Measurements from ENCODE around the gene LCN6.
"Not testable (repeated sequence)": the region's sequence is repeated elsewhere in the genome, so short reads cannot be mapped to it uniquely, and the experiment has no call there.

Gene LCN6, protein sequence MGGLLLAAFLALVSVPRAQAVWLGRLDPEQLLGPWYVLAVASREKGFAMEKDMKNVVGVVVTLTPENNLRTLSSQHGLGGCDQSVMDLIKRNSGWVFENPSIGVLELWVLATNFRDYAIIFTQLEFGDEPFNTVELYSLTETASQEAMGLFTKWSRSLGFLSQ

DNA sequence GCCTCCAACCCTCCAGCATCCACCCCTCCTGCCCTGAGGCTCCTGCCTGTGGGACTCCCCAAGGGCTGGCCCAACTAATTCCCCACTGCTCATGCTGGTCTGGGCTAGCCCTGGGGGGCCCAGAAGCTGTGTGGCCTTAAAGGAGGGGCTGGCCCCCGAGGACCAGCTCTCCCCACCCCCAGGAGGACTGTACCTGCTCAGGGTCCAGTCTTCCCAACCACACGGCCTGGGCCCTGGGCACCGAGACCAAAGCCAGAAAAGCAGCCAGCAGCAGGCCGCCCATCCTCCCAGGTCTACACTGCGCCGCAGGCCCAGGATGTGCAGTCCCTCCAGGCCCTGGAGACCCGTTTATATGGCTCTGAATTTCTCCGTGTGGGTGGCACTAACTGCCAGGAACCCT lies at the start of gene LCN6:
Gene LCN6, minus strand, starts transcription at position 325 of the 400 bp plus-strand sequence. Its CDS starts 42 bp downstream, at position 283.
- no peak for DNase-seq

DNA sequence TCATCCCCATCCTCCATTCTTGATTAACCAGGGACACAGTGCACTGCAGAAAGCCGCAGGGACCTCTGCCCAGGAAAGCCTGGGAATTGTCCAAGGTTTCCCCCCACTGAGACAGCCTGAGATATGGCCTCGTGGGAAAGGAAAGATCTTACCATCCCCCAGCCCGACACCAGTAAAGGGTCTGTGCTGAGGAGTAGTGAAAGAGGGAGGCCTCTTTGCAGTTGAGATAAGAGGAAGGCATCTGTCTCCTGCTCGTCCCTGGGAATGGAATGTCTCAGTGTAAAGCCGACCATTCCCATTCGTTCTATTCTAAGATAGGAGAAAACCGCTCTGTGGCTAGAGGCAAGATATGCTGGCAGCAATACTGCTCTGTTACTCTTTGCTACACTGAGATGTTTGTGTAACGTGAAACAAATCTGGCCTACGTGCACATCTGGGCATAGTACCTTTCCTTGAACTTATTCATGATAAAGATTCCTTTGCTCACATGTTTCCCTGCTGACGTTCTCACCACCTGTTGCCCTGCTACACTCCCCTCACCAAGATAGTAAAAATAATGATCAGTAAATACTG lies 48.5 kb upstream of the LCN6 start:
- DNase-seq, result not testable (repeated sequence)

DNA sequence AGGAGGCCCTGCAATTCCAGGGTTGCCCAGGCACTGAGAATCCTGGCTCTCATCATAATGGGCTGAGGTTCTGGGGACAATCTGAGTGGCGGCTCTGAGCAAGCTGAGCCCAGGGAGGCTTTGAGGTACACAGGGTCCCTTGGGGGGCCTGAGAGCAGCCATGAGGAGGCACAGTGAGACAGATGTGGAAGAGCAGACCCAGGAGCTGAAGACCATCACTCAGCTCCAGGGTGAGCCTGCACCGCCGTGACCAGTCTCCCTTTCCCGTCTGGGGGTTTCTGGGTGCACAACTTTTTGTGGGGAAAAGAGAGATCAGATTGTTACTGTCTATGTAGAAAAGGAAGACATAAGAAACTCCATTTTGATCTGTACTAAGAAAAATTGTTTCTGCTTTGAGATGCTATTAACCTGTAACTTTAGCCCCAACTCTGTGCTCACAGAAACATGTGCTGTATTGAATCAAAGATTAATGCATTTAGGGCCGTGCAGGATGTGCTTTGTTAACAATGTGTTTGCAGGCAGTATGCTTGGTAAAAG lies 48.0 kb upstream of the LCN6 start, which contains the start of gene CCDC183:
Gene CCDC183, plus strand, starts transcription at position 101 of the 537 bp plus-strand sequence. Its CDS starts 60 bp downstream, at position 161.
- DNase-seq, result no peak

DNA sequence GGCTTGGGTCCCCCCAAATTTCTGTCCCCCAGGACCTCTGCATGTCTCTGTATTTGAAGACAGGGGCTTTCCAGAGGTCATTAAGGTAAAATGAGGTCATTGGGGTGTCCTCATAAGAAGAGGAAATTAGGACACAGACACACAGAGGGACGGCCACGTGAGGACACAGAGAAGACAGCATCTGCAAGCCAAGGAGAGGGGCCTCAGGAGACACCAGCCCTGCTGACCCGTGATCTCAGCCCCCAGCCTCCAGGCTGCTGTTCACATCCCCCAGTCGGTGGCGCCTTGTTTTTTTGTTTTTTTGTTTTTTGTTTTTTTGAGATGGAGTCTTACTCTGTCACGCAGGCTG lies 46.6 kb upstream of the LCN6 start:
- DNase-seq, result no peak

DNA sequence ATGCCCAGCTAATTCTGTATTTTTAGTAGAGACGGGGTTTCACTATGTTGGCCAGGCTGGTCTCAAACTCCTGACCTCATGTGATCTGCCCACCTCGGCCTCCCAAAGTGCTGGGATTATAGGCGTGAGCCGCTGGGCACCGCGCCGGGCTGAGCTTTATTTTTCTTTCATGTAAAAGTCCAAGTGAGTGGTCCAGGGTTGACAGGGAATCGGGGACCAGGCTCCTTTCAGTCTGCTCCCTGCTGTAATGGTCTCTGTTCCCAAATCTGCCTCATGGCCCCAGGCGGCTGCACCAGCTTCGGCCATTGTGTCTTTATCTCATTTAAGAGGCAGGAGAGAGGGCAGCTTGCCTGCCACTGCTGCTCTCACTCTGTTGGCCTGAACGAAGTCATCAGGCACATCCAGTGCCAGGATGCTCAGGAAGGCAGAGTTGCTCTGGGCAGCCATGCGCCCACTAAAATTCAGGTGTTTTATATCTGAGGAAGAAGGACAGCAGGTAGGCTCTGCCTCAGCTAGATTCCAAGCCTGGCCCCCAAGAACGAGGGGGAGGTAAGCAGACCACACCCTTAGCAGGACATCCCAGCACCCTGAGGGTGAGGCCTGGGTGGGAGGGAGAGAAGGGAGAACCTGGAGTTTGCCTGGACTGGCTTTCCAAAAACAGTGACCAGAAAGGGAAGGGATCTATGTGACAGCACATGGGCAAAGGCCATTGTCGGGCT lies 46.1 kb upstream of the LCN6 start:
- no peak for DNase-seq

DNA sequence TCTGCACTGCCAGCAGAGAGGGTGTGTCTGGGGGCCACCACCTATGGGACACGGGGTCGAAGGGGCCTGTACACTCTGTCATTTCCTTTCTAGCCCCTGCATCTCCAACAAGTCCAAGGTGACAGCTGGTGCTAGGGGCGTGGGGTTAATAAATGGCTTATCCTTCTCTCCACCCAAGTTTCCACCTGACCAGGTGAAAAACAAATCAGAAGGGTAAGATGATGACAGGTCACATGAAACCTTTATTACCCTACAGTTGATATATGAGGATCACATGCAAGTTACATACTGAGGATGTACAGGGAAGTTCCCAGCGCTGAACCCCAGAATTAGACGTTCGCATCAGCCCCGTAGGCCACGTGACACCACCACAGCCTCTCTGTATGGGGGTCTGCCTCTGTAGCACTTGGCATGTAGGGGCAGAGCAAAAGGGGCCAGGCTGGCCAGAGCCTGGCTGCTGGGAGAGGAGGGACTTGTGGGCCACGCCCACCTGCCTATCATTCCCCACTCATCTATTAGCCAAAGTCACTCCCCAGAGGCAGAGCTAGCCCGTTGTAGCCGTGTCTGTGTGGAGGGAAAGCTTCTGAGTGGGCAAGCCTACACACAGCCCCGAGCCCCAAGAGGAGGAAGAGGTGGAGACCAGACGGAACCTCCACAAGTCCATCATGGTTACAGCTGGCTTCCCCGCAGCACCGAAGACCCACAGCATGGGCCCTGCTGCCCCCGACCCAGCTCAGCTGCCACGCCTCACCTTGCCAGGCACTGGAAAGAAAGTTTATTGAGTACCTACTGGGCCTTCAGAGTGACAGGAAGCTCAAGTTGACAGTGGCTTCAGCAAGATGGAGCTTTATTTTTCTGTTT lies 45.0 kb upstream of the LCN6 start:
- peak; percentile 17 for DNase-seq

DNA sequence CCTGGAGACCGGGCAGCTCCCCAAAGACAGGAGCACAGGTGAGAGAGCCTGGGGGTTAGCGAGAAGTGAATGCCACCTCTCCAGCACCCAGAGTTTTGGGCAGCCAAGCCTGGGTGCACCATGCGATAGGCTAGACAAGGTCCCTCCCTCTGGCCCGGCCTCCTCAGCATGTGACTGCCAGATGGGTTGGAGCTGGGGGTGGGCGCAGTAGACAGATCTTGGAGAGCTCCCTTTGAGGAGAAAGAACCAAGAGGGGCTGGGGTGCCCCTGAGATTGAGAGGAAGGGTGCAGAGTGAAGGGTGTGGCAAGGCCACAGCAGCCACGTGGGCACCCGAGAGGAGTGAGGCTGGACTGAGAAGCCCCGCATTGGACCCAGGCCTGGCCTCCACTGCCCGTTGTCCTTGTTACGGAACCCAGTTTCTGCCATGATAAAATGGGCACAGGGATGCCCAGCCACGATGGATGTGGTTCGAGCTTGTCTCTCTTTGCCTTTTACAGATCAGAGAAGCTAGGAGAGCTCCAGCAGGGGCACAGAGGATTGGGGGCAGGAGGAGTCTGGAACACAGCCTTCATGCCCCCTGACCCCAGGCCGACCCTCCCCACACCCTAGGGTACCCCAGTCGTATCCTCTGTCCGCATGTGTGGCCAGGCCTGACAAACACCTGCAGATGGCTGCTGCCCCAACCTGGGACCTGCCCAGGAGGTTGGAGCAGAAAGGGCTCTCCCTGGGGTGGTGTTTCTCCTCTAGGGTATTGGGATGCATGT lies 44.2 kb upstream of the LCN6 start:
- no peak for DNase-seq

DNA sequence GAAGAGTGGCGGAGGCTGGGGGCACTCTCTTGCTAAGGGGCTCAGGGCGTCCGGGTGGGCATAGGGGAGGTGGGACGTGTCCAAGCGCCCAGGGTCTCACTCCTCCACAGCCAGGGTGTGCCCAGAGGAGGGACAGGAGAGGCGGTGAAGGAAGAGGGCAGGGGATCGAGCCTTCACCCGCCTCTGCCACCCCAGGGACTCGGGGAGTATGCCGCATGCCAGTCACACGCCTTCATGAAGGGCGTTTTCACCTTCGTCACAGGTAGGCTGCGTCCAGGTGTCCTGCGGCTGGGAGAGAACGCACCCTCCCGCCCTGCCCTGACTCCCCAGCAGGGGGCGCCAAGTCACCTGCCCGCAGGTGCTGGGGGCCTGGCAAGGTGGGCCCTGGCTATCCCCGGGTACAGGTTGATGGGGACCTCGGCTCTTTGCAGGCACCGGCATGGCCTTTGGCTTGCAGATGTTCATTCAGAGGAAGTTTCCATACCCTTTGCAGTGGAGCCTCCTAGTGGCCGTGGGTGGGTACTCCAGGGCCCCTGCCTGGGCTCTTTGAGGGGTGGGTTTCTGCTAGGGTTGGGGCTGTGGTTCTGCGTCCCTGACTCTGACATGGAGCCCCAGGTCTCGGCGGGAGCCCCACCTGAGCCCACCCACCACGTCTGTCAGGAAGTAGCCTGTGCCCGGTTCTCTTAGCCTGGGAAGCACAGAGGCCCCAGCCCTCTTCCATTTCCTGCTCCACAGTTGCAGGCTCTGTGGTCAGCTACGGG lies 43.4 kb upstream of the LCN6 start:
- DNase-seq, result peak; percentile 60

DNA sequence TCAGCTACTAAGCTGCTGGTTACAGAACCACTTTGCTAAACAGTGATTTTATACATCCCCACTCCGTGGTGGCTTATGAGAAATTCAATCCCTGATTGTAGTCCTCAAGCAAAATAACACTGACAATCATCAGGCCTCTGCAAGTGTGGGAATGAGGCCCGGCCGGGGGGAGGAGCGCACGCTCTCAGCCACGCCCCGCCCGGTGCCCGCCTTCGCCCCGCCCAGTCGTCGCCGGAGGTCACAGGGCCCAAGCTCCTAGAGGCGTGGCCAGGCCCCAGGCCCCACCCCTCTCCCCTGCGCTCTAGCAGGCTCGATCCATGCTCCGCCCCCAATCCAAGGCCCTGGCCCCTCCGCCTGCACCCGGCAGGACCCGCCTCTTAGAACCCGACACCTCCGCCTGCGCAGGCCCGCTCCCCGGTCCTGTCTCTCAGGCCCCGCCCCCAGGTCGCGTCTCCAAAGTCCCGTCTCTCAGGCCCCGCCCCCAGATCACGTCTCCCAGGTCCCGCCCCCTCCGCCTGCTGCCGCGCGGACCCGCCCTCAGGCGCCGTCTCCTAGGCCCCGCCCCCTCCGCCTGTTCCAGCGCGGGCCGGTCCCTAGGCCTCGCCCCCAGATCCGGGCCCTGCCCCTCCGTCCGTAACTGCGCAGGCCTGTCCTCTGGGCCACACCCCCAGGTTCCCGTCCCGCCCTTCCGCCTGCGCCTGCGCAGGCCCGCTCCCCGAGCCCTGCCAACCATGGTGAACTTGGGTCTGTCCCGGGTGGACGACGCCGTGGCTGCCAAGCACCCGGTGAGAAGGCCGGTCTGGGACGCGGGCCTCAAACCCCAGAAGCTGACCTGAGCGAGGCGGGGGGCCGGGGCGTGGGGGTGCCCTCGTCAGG lies 42.6 kb upstream of the LCN6 start, which contains the start of gene TMEM141:
Gene TMEM141, plus strand, starts transcription at position 705 of the 876 bp plus-strand sequence. Its CDS starts 27 bp downstream, at position 732.
- peak; percentile 100 for DNase-seq

DNA sequence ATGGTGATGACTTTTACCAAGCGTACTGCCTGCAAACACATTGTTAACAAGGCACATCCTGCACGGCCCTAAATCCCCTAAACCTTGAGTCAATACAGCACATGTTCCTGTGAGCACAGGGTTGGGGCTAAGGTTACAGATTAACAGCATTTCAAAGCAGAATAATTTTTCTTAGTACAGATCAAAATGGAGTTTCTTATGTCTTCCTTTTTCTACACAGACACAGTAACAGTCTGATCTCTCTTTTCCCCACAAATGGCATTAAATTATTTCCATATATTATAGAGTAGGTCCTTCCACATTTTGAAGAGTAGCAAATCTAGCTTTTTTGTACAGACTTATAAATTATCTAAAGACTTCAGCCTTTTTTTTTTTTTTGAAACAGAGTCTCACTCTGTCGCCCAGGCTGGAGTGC lies 41.2 kb upstream of the LCN6 start:
- DNase-seq, result no peak

DNA sequence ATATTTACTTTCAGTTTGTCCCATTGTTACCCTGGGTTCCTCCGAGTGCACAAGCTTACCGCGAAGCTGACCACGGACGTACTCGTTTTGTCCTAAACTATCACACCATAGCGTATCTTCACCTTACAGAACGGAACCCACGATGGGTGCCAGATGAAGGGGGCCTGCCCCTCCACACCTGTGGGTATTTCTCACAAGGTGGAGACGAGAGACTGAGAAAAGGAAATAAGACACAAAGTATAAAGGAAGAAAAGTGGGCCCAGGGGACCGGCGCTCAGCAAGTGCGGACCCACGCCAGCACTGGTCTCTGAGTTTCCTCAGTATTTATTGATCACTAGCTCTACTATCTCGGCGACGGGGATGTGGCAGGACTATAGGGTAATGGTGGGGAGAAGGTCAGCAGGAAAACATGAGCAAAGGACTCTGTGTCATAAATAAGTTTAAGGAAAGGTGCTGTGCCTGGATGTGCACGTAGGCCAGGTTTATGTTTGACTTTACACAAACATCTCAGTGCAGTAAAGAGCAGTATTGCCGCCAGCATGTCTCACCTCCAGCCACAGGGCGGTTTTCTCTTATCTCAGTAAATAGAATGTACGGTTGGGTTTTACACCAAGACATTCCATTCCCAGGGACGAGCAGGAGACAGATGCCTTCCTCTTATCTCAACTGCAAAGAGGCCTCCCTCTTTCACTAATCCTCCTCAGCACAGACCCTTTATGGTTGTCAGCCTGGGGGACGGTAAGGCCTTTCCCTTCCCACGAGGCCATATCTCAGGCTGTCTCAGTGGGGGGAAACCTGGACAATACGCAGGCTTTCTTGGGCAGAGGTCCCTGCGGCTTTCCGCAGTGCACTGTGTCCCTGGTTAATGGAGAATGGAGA lies 40.6 kb upstream of the LCN6 start:
- DNase-seq, result not testable (repeated sequence)

DNA sequence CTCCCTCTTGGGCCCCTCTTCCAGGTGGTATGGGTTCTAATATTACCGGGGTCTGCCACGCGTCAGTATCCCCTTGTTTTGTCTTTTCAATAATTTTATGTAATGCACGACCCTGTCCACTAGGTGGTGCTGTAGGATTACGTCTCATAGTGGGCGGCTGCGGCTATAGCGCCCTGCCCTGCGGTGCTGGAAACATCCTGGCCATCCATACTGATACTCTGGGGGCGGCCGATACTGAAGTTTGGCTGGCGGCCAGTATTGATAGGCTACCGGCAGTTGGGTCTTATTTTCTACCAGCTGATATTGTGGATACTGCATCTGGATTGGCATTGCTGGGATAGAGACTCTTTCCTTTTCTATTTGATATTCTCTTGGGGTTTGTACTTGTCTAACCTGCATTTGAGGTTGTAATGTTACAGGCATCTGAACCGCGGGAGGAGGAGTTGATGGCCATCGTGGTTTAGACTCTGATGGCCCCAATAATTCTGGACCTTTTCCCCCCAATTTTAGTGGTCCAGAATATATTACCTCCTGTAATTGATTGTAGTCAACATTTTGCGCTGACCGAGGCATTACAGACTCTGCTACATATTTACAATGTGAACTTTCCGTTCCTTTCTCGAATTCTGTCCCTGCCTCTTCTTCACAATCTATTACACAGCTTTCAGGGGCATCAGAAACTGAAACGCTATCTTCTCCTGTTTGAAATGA lies 39.5 kb upstream of the LCN6 start:
- peak; percentile 45 for DNase-seq

DNA sequence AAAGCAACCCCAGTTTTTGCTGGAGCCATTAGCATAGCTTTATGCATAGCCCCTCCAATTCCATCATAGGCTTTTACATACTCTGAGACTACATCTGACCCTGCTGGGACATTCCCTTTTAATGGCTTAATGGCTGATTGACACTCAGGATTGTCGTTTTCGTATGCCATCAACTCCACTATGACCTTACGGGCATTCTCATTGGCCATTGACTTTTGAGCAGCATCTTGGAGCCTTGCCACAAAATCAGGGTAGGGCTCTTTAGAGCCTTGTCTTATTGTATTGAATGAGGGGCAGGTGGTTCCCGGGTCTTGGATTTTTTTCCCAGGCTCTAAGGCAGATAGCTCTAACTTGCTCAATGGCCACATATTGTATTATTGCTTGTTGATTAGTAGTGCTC lies 38.7 kb upstream of the LCN6 start:
- not testable (repeated sequence) for DNase-seq

DNA sequence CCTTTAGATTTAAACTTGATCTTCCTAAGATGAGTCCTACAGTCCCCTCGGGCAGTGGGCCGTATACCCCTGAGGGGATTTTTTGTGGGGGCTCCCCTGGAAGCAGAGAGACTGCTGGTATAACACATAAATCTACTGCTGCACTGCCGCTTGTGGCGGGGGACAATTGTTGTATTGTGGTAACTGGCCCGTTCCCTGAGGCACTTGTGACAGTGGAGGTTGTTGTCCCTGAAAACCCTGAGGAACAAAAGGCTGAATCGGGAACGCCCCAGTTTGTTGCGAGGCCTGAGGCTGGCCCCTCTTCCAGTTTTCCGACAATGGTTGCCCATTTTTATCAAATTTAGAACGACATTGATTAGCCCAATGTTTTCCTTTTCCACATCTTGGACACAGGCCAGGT lies 38.1 kb upstream of the LCN6 start:
- DNase-seq, result no peak

DNA sequence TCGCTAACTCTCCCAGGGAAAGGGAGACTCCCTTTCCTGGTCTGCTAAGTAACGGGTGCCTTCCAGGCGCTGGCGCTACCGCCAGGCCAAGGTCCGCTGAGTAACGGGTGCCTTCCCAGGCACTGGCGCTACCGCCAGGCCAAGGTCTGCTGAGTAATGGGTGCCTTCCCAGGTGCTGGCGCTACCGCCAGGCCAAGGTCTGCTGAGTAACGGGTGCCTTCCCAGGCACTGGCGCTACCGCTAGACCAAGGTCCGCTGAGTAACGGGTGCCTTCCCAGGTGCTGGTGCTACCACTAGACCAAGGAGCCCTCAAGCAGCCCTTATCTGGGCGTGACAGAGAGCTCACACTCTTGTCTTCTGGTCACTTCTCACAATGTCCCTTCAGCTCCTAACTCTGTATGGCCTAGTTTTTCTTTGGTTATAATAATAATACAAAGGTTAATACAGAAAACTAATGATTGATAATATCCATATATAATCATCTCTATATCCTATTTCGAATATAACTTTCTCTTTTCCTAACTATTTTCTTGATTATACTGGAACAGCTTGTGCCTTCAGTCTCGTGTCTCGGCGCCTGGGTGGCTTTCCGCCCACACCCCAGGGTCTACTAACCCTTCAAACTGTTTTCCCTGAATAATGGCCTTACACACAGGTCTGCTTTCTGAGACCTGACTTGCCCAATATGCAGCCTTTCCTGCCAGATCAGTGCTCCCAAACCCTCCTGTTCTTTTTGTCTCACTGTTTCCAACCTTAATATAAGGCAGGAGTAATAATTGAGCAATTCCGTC lies 37.4 kb upstream of the LCN6 start:
- not testable (repeated sequence) for DNase-seq

DNA sequence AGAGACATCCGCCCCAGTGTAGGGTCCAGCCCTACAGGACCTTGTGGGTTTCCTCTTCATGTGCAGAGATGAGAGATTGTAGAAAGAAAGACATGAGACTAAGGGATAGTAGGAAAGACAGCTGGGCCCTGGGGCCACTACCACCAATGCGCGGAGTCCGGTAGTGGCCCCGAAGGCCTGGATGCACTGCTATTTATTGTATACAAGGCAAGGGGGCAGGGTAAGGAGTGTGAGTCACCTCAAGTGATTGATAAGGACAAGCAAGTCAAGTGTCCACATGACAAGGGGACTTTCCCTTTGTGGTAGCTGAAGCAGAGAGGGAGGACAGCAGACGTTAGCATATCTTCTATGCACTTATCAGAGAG lies 36.7 kb upstream of the LCN6 start:
- DNase-seq, result no peak

DNA sequence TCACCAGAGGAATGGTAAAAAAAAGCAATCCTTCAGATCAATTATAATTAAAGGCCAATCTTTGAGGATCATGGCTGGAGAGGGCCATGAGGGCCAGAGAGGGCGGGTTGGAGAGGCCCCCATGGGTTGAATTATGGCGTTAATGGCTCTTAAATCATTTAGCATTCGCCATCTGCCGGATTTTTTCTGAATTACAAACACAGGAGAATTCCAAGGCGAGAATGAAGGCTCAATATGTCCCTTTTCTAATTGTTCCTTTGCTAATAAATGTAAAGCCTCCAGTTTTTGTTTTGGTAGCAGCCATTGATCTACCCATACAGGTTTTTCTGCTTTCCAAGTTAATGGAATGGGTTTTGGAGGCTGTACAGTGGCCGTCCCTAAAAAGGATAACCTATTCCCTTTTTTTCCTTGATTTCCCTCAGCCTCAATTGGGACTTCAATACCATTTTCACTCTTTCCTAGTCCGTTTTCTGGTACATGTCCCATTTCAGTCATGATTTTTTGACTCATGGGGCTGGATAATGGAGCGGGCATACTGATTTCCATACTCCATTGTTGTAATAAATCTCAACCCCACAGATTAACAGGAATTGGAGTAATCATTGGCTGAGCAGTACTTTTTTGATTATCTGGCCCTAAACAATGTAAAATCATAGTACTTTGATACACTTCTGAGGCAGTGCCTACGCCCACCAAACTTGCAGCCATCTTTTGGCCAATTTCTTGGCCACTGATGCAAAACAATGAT lies 36.1 kb upstream of the LCN6 start:
- no peak for DNase-seq

All from NCI-H2029 (cell line).